Lower leg skin (tissue), 3 donors: ENCODE measurements around the gene PITPNM3.

Source experiments
- CTCF ChIP-seq, 3 donors: fragments of 450-650 bp; IDR thresholded peaks; one replicate each; pipeline ENCODE4 v1.5.1; 2016; ENCODE audit warnings: antibody characterized with exemption in 3 of 3, mild to moderate bottlenecking in 3 of 3, moderate library complexity in 2 of 3
- POLR2A ChIP-seq, 2 donors: fragments of 450-650 bp; IDR thresholded peaks; one replicate each; pipeline ENCODE4 v1.6.1; 2016 to 2017; ENCODE audit warnings: antibody characterized with exemption in 2 of 2, mild to moderate bottlenecking in 1 of 2, moderate library complexity in 1 of 2

DNA sequence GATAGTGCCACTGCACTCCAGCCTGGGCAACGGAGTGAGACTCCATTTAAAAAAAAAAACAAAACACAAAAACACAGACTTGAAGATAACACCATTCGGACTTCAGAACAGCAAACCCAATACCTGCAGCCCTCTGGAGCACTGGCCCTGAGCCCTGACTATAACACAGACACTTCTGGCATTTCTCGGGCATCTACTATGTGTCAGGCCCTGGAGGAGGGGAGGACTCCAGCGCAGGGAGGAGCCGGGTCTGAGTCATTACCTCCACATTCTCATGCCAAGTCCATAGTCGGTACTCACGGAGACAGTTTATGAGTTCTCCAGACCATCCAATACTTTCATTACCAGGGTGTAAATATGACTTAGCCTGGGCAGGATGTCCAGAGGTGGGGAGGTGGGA lies 48.8 kb downstream of the PITPNM3 start:
- TF ChIP-seq CTCF (IDR thresholded peaks at IDR 0.05) (no peak), POLR2A (IDR thresholded peaks at IDR 0.05) (no peak)
